ENCODE measurements around the gene HHATL.

DNA sequence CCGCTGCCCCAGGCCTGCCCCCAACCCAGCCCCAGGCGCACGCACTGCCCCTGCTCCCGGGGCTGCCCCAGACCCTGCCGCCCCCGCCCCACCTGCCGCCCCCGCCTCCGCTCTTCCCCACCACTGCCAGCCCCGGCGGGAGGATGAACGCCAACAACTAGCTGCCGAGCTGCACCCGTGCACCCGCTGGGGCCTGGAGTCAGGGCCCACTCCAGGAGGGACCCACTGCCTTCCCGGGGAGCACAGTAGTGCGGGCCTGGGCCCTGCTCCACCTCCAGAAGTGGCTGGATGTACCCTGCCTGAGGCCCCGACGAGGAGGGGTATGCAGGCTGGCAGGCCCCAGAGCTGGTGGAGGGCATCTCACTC lies 38.2 kb downstream of the HHATL start:
- no peak for TF ChIP-seq POLR2A (IDR thresholded peaks at IDR 0.05)
- TF ChIP-seq, protein P1, sequence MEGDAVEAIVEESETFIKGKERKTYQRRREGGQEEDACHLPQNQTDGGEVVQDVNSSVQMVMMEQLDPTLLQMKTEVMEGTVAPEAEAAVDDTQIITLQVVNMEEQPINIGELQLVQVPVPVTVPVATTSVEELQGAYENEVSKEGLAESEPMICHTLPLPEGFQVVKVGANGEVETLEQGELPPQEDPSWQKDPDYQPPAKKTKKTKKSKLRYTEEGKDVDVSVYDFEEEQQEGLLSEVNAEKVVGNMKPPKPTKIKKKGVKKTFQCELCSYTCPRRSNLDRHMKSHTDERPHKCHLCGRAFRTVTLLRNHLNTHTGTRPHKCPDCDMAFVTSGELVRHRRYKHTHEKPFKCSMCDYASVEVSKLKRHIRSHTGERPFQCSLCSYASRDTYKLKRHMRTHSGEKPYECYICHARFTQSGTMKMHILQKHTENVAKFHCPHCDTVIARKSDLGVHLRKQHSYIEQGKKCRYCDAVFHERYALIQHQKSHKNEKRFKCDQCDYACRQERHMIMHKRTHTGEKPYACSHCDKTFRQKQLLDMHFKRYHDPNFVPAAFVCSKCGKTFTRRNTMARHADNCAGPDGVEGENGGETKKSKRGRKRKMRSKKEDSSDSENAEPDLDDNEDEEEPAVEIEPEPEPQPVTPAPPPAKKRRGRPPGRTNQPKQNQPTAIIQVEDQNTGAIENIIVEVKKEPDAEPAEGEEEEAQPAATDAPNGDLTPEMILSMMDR (IDR thresholded peaks at IDR 0.05), result no peak

Data from uterus (tissue), 2 donors.